NCI-H2081 (cell line): Measurements from ENCODE around the gene SLC26A11.

Experiments
- DNase-seq, 2 experiments: peaks; one replicate each; lab custom pipeline; 2025; lab: John Stamatoyannopoulos, UW

The SLC26A11 gene

DNA sequence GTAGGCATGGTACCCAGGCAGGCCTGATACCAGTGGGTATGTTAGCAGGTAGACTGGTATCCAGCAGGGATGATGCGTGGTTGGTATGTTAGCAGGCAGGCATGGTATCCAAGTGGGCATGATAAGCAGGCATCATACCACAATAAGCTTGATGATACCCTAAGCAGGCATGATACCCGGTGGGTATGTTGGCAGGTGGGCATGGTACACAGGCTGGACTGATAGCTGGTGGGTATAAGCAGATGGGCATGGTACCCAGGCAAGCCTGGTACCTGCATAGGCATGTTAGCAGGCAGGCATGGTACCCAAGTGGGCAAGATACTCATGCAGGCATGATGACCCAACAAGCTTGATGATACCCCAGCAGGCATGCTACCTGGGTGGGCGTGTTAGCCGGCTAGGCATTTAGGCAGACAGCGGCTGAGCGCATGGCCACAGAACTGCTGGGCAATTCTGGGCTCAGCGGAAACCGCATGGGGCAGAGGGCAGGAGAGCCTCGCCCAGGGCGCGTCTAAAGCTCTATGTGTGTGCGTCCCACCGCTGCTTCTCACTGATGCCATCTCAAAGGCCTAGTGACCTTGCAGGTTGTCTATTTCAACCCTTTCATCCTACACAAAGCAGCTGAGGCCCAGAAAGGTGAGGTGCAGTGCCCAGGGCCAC is 2.4 kb upstream of the SLC26A11 start:
- no peak for DNase-seq

GRCh38 chr17:80218391-80218790 is 1.8 kb upstream of the SLC26A11 start:
- no peak for DNase-seq

DNA sequence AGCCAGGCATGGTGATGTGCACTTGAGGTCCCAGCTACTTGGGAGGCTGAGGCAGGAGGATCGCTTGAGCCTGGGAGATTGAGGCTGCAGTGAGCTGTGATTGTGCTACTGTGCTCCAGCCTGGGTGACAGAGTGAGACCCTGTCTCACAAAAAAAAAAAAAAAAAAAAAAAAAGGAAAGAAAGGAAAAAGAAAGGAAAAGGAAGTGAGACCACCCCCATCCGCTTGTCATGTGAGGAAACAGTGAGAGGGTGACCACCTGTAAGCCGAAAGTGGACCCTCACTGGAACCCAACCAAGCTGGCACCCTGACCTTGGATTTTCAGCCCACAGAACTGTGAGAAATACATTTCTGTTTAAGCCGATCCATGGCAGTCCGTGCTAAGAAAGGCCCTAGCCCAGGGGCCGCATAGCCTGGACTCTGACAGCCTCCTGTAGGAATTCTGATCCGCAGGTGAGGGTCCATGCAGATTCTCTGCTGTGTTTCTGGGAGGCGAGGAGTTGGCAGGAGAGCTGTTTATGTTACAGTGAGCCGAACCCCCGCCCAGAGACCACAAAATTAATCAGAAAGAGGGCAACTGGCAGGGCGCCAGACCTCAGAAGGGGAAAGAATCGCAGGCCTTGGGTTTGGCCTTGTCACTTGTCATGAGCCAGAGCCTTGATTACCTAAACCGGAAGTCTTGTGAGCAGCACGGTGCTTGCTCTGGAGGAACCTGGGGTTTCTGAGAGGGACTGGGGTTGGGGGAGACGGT is 1.0 kb upstream of the SLC26A11 start:
- DNase-seq = peak in 1 of 2 experiments; percentile 23

- no peak for DNase-seq
These were observed 519 bp upstream of the SLC26A11 start for GRCh38 chr17:80219763-80220053.

DNA sequence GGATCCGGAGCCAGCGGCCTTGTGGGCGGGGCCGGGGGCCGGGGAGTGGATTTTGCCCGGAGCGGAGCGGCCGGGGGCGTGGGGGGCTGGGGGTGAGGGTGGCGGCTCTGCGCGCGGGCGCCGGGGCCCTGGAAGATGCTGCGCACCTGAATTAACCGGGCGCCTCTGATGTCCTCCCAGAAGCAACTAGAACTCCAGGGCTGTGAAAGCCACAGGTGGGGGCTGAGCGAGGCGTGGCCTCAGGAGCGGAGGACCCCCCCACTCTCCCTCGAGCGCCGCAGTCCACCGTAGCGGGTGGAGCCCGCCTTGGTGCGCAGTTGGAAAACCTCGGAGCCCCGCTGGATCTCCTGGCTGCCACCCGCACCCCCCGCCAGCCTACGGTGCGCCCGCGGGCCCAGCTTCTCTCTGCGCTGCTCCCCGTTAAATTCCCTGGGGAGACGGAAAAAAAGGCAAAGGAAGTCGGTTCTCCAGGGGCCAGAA is 549 bp downstream of the SLC26A11 start:
- no peak for DNase-seq

DNA sequence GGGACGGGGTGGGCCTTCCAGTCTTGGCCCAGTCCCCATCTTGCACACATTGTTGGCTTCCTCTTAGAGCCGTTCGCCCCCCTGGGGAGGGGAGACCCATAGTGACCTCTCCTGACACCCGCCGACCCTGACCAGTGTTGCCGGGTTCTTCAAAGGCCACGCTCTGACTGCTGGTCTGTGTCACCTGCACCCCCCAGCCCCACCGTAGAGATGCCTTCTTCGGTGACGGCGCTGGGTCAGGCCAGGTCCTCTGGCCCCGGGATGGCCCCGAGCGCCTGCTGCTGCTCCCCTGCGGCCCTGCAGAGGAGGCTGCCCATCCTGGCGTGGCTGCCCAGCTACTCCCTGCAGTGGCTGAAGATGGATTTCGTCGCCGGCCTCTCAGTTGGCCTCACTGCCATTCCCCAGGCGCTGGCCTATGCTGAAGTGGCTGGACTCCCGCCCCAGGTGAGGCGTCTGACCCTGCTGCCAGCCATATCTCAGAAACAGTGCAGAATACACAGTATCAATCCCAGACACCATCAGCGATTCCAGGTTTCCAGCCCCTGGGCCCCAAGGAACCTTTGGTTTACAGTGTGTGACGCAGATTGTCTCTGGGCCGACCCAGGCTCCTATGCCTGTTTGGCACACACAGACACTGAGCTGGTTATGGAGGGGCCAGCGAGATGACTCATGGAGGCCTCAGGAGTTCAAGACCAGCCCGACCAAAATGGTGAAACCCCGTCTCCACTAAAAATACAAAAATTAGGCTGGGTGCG is 1.3 kb downstream of the SLC26A11 start:
- no peak for DNase-seq

- DNase-seq = no peak
These were observed 2.3 kb downstream of the SLC26A11 start for GRCh38 chr17:80222376-80223141.

DNA sequence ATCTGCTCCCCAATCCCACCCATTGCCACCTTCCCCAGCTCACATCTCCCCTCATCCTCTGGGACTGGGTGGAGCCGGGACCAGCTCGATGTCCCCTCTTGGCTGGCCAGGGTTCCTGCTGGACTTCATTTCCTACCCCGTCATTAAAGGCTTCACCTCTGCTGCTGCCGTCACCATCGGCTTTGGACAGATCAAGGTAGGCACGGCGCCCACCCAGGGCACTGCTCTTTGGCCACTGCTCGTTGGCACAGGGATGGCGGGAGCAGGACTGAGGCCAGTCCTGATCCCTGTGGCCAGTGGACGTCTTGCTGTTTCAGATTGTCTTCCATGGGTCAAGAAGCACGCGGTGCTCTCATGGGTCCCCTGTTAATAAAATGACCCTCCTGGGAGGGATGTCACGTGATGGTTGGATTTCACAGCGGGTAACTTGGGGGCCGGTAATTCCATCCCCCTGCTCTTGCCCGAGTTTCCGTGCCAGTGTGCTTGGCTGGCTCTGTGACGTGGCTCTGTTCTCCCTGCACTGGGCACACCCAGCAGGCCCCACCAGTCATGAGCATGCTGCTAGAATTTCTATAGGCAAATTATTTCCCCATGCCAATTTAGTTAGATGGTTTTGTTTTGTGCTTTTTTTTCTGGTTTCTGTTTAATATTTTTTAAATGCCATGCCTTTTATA is 3.1 kb downstream of the SLC26A11 start:
- no peak for DNase-seq

GRCh38 chr17:80223838-80224497 is 3.7 kb downstream of the SLC26A11 start:
- DNase-seq = no peak

DNA sequence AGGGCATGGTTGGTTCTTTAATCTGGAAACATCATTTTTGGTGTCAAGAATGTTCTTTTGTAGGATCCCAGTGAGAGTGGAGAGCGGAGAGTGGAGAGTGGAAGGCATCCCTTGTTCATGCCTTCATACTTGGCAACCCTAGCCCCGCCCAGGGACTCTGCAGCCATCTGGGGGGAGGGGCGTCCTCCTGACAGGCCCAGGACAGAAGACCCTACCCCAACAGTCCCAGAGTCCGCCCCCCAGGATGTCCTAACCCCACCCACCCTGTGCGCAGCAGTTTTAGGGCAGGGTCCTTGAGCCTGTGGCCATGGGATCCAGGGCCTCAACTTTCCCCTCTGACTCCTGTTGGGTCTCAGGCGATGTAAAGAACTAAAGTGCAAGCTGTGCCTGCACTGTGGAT is 4.5 kb downstream of the SLC26A11 start:
- DNase-seq = no peak

DNA sequence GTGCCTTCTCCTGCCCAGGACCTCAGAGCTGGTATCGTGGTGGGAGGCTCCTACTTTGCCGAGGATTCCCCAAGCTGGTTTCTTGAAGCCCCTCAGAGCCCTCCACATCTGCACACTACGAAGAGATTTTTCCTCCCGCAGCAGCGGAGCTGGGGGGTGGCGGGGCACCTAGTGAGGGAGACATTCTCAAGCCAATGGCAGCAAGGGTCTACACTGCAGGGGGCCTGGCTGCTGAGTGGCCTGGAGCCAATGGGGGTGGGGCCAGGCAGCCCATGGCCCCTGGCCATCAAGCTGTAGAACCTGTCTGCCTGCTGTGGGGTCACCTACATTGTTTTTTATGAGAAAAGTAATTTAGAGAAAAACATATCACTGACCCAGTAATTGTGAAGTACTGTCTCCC is 5.0 kb downstream of the SLC26A11 start:
- DNase-seq = no peak

DNA sequence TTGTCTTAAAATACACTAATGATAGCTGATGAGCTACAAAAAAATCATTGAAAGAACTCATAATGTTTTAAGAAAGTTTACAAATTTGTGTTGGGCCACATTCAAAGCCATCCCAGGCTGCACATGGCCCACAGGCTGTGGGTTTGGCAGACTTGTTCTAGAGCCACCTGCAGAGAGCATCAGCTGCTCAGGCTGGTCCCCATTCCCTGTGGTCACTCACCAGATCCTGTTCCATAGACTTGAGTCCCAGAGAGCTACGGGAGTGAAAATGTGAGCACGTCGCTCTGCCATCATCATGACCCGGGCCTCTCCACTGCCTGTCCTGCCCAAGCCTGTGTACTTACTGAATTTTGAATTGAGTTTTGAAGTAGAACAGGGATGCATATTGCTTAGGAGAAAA is 6.9 kb downstream of the SLC26A11 start:
- DNase-seq = no peak

DNA sequence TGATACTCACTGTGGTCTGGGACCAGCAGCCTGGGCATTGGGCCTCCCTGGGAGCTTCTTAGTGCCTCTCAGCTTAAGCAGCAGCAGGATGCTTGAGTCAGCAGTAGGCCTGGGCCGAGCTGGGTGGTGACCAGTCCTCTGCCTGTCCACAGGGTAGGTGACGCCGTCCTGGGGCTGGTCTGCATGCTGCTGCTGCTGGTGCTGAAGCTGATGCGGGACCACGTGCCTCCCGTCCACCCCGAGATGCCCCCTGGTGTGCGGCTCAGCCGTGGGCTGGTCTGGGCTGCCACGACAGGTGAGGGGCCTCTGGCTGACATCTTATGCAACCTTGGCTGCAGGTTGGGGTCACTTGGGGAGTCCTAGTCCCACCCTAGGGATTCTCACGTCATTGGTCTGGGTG is 7.4 kb downstream of the SLC26A11 start:
- DNase-seq = no peak

GRCh38 chr17:80228477-80228876 is 8.2 kb downstream of the SLC26A11 start:
- DNase-seq = no peak

DNA sequence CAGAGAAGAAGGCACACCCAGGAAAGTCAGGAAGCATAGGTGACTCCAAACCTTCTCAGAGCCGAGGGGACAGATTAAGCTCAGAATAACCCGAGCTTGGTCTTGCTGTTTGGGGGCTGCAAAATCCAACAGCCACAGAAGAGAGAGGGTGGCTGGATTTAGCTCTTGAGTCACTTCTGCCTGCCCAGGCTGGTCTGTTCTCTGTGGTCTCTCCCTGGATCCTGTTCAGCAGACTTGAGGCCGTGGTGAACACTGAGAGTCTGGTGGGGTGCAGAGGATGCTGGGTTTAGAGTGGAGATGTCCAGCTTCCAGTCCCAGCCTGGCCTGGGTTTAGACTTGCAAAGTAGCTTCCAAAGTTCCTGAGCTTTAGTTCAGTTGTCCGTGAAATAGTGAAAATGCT is 8.8 kb downstream of the SLC26A11 start:
- no peak for DNase-seq

DNA sequence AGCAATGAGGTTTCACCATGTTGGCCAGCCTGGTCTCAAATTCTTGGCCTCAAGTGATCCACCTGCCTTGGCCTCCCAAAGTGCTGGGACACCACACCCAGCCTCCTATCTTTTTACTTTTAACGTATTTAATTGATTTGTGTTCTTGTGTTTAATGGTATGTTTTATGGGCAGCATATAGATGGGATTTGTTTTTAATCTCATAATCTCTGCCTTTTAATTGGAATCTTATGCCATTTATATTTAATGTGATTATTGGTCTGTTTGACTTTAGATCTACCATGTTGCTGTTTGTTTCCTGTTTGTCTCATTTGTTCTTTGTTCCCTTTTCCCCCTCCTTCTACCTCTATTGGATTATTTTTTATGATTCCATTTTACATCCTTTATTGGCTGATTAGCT is 12.2 kb downstream of the SLC26A11 start:
- DNase-seq = no peak

- no peak for DNase-seq
These were observed 13.0 kb downstream of the SLC26A11 start for GRCh38 chr17:80233202-80233601.

- no peak for DNase-seq
These were observed 16.7 kb downstream of the SLC26A11 start for GRCh38 chr17:80236911-80237310.

GRCh38 chr17:80237386-80237785 is 17.2 kb downstream of the SLC26A11 start:
- DNase-seq = no peak

GRCh38 chr17:80242505-80242904 is 22.3 kb downstream of the SLC26A11 start:
- no peak for DNase-seq
